Measurements from ENCODE around the gene POT1.
A peak's percentile ranks its signal among the peaks of the same experiment; 100 is the strongest.
"Not testable (repeated sequence)": the region's sequence is repeated elsewhere in the genome, so short reads cannot be mapped to it uniquely, and the experiment has no call there.

The POT1 gene, protein sequence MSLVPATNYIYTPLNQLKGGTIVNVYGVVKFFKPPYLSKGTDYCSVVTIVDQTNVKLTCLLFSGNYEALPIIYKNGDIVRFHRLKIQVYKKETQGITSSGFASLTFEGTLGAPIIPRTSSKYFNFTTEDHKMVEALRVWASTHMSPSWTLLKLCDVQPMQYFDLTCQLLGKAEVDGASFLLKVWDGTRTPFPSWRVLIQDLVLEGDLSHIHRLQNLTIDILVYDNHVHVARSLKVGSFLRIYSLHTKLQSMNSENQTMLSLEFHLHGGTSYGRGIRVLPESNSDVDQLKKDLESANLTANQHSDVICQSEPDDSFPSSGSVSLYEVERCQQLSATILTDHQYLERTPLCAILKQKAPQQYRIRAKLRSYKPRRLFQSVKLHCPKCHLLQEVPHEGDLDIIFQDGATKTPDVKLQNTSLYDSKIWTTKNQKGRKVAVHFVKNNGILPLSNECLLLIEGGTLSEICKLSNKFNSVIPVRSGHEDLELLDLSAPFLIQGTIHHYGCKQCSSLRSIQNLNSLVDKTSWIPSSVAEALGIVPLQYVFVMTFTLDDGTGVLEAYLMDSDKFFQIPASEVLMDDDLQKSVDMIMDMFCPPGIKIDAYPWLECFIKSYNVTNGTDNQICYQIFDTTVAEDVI

DNA sequence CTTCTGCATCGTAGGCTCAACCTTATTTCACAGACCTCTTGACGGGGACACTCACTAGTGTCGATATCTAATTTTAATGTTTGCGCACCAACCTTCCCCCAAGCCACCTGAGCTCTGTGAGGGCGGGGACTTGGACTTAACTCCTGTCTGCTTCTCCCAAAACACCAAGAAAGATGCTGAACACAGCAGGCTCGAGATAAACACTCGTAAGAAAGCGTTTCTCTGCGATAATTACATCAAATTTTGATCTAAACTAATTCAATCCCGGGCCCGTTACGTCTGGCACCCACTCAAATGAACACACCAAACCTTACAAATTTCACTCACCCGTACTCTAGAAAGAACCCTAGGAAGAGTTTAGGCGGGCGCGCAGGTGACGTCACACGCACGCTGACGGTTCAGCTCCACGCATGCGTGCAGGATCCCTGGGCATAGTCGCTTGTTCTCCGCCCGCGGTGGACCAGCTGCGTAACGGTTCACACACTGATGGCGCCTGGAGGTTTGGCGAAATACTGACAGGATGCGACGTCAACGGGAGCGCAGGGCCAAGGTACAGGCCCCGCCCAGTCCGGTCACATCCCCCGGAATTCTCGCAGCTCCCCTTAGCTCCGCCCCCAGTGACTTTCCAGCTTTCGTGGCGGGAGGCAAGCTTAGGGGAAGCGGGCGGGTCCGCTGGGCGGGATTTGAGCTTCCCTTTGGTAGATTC lies at the start of gene POT1:
Gene POT1 (minus strand): TSS at position 359 of the 706 bp plus-strand sequence. CDS start 32,652 bp downstream, outside the sequence.
- TF ChIP-seq, protein P1, sequence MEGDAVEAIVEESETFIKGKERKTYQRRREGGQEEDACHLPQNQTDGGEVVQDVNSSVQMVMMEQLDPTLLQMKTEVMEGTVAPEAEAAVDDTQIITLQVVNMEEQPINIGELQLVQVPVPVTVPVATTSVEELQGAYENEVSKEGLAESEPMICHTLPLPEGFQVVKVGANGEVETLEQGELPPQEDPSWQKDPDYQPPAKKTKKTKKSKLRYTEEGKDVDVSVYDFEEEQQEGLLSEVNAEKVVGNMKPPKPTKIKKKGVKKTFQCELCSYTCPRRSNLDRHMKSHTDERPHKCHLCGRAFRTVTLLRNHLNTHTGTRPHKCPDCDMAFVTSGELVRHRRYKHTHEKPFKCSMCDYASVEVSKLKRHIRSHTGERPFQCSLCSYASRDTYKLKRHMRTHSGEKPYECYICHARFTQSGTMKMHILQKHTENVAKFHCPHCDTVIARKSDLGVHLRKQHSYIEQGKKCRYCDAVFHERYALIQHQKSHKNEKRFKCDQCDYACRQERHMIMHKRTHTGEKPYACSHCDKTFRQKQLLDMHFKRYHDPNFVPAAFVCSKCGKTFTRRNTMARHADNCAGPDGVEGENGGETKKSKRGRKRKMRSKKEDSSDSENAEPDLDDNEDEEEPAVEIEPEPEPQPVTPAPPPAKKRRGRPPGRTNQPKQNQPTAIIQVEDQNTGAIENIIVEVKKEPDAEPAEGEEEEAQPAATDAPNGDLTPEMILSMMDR (IDR thresholded peaks at IDR 0.05; ENCODE audit: low read length, missing control alignments): no peak
- peak; percentile 100 for DNase-seq (ENCODE audit: low read depth)
- H3K4me3 ChIP-seq (replicated peaks; ENCODE audit: low read depth, low read length): peak within 1 kb of the TSS; percentile 71

DNA sequence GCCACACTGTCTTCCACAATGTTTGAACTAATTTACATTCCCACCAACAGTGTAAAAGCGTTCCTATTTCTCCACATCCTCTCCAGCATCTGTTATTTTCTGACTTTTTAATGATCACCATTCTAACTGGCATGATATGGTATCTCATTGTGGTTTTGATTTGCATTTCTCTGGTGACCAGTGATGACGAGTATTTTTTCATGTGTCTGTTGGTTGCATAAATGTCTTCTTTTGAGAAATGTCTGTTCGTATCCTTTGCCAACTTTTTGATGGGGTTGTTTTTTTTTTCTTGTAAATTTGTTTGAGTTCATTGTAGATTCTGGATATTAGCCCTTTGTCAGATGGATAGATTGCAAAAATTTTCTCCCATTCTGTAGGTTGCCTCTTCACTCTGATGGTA lies 45.5 kb upstream of the POT1 start:
- not testable (repeated sequence) for DNase-seq (ENCODE audit: low read depth)

DNA sequence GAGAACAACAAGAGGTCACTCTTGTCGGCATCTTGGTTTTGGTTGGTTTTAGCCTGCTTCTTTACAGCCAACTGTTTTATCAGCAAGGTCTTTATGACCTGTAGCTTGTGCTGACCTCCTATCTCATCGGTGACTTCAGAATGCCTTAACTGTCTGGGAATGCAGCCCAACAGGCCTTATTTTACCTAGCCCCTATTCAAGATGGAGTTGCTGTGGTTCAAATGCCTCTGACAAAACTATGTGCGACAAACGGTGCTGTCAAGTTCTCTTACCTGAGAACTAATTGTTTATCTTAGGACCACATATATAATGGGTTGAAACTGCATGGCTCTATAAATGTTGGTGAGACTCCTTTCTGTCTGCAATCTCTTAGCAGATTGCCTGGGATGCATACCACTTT lies 35.9 kb upstream of the POT1 start:
- DNase-seq (ENCODE audit: low read depth): no peak
- TF ChIP-seq, protein P1 (IDR thresholded peaks at IDR 0.05; ENCODE audit: low read length, missing control alignments): no peak
- H3K4me3 ChIP-seq (replicated peaks; ENCODE audit: low read depth, low read length): no peak overlapping the region

More for the DNA sequence above, 45.5 kb upstream of the POT1 start:
- H3K4me3 ChIP-seq (replicated peaks; ENCODE audit: low read depth, low read length): not testable (repeated sequence)

DNA sequence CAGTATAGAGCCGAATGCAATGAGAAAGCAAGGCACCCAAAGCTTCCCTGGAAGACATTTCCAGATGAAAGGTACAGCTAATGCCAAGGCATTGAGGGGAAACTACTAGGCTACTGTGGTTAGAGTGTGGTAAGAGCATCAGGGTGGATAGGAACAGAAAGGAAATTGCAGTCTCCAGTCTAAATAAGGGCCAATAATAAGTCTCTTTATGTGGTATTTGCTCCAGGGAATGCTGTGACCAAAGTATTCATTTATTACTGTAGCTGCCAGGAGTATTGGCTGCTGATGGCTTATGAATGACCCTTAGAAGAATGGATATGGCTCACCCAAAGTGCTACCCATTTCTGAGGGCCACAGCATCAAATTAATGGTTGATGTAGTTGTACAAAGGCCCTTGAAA lies 30.1 kb upstream of the POT1 start:
- no peak for DNase-seq (ENCODE audit: low read depth)

DNA sequence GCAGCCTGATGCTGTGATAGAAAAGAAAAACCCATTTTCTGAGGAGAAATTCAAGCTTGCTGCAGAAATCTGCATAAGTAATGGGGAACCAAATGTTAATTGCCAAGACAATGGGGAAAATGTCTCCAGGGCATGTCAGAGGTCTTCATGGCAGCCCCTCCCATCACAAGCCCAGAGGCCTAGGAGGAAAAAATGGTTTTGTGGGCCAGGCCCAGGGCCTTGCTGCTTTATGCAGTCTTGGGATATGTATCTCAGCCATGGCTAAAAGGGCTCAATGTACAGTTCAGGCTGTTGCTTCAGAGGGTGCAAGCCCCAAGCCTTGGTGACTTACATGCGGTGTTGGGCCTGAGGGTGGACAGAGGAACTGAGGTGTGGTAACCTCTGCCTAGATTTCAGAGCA lies 28.3 kb upstream of the POT1 start:
- not testable (repeated sequence) for H3K4me3 ChIP-seq (replicated peaks; ENCODE audit: low read depth, low read length); DNase-seq (ENCODE audit: low read depth)

More for the DNA sequence above, 30.1 kb upstream of the POT1 start:
- TF ChIP-seq, protein P1 (IDR thresholded peaks at IDR 0.05; ENCODE audit: low read length, missing control alignments): no peak
- H3K4me3 ChIP-seq (replicated peaks; ENCODE audit: low read depth, low read length): no peak overlapping the region

DNA sequence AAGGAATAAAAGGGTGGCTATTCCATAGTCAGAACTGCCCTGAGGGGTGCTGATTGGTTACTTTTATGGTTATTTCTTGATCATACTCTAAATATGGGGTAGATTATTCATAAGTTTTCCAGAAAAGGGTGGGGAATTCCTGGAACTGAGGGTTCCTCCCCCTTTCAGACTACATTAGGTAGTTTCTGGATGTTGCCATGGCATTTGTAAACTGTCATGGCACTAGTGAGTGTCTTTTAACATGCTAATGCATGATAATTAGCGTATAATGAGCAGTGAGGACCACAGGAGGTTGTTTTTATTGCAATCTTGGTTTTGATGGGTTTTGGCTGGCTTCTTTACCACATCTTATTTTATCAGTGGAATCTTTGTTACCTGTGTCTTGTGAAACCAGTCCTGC lies 26.5 kb upstream of the POT1 start:
- H3K4me3 ChIP-seq (replicated peaks; ENCODE audit: low read depth, low read length): no peak overlapping the region
- no peak for DNase-seq (ENCODE audit: low read depth)
- TF ChIP-seq, protein P1 (IDR thresholded peaks at IDR 0.05; ENCODE audit: low read length, missing control alignments): no peak

DNA sequence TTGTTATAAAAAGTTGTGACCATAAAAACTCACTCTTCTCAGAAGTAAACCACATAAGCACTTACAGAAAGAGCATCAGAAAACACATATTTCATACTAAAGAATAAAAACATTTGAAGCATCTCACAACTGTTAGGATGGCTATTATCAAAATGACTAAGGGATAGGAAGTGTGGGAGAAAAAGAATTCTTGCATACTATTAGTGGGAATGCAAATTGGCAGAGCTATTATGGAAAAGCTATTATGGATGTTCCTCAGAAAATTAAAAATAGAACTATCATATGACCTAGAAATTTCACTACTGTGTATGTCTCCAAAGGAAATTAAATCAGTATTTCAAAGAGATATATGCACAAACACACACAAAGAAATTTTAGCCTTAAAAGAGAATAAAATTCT lies 25.2 kb upstream of the POT1 start:
- TF ChIP-seq, protein P1 (IDR thresholded peaks at IDR 0.05; ENCODE audit: low read length, missing control alignments): no peak
- peak; percentile 14 for DNase-seq (ENCODE audit: low read depth)
- no peak overlapping the region for H3K4me3 ChIP-seq (replicated peaks; ENCODE audit: low read depth, low read length)
